Lung (tissue), 12 donors: ENCODE measurements around the gene SEMA4C. TPM values are rescaled to one million over a fixed set of nuclear protein-coding genes. Genes with fewer than 3 reads are reported as not detected.
A peak's percentile ranks its signal among the peaks of the same experiment; 100 is the strongest.

ENCODE experiments used
- ATAC-seq: fragments of 200-7000 bp; cut with Tn5 transposase; one replicate; pipeline ENCODE4 v1.9.1; 2020; ENCODE audit warnings: moderate number of reproducible peaks; ENCODE audit not compliant: insufficient read depth, low FRiP score
- DNase-seq, 3 donors: peaks; one replicate each; pipeline ENCODE4 v3.0.0-alpha.2; 2013 to 2017
- H3K27ac ChIP-seq, 2 donors: one replicate each; pipeline ENCODE4 v1.5.1; 2013; ENCODE audit warnings: mild to moderate bottlenecking in 2 of 2, moderate library complexity in 2 of 2, control low read depth in 1 of 2, inconsistent platforms in 1 of 2, low read depth in 1 of 2, low read length in 1 of 2
- H3K27me3 ChIP-seq, 3 donors: one replicate each; pipeline ENCODE4 v1.5.1; 2013; ENCODE audit warnings: low read length in 2 of 3; ENCODE audit not compliant: control insufficient read depth in 3 of 3, insufficient read depth in 3 of 3
- H3K36me3 ChIP-seq, 4 donors: one replicate each; pipeline ENCODE4 v1.5.1; 2013; ENCODE audit warnings: low read length in 4 of 4, mild to moderate bottlenecking in 1 of 4, moderate library complexity in 1 of 4; ENCODE audit not compliant: control insufficient read depth in 4 of 4, insufficient read depth in 4 of 4
- H3K4me1 ChIP-seq, 5 donors: one replicate each; pipeline ENCODE4 v1.5.1; 2013; ENCODE audit warnings: low read length in 5 of 5, mild to moderate bottlenecking in 2 of 5, moderate library complexity in 1 of 5; ENCODE audit not compliant: control insufficient read depth in 5 of 5, insufficient read depth in 5 of 5
- H3K4me3 ChIP-seq: one replicate; pipeline ENCODE4 v1.5.1; 2013; ENCODE audit warnings: mild to moderate bottlenecking, control low read depth, moderate library complexity
- H3K9ac ChIP-seq, 2 donors: one replicate each; pipeline ENCODE4 v1.5.1; 2013; ENCODE audit warnings: low read length in 2 of 2, control low read depth in 1 of 2; ENCODE audit not compliant: insufficient read depth in 1 of 2
- H3K9me3 ChIP-seq, 4 donors: one replicate each; pipeline ENCODE4 v1.5.1; 2013; ENCODE audit warnings: low read length in 3 of 4, mild to moderate bottlenecking in 1 of 4, moderate library complexity in 1 of 4; ENCODE audit not compliant: control insufficient read depth in 4 of 4, insufficient read depth in 3 of 4
- WGBS, 2 donors: extraction: QIAGEN DNeasy Blood & Tissue Kit; methylation state at CpG; one replicate each; pipeline ENCODE4 v1.1.7; 2013; 5-methylcytosine and 5-hydroxymethylcytosine counted together
- polyA plus RNA-seq, 2 donors: library from polyadenylated mRNA; stranded (reverse); fragments of 200-250 nt; gene quantifications; one replicate each; pipeline ENCODE4 v1.2.1, GENCODE V29; 2013
- total RNA-seq, 2 donors: library from RNA; depleted of rRNA in 1 of 2; stranded (reverse); fragments of >200 nt in 1 of 2; gene quantifications; one replicate each; pipeline ENCODE4 v1.2.1, GENCODE V29; 2014 to 2021
- TF ChIP-seq, protein P1 (sequence below): IDR thresholded peaks from 2 replicates; pipeline ENCODE4 v1.5.1; 2012; ENCODE audit warnings: mild to moderate bottlenecking; ENCODE audit errors: control extremely low read depth, extremely low read depth
- donor health status: control.
- donor health status: control.
- donor health status: Bipolar disorder and iron deficiency.
- donor health status: healthy.
- donor health status: DM: yes; HTN: yes; CAD: no.

Gene SEMA4C
- total and polyA plus RNA-seq, 4 donors: 18.8 to 42.0 (median 28.8) TPM

DNA sequence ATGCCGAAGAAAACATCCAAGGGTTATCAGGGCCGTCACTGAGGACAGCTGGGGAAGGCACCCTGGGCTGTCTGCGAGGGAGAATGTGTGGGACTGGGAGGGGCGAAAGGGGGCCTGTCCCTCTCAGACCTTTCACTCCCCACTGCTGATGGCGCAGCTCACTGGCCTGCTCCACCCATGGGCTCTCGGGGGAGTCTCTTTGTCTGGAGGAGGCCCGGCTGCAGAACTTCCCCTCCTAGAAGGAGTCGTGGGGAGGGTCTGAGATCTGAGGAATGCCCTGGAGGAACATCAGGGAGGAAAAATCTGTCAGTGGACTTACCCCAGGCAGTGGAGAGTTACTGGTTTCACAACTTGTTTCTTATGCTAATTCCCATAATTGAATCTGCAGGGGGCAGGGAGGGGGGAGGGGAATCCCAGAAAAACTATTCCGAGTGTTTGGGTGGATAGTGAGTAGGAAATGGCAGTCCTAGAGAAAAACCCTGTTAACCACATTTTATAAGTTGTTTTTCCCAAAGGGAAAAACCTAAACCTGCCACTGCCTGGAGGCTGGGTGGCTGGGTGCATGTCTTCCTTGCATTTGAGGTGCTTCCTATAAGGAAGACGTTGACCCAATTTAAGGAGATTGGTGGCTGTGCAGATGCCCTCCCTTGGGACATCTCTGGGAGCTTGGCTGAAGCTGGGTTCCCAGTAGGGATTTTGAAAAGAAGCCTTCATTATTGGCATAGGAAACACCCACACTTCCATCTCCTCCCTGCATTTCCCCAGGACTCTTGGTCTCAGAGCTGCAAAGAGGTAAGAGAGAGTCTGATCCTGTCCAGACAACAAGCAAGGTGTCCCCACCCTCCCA lies 11.7 kb upstream of the SEMA4C start:
- Histone ChIP-seq H3K27ac (no peak overlapping the region), H3K27me3 (no peaks in the 10 kb centered on the region), H3K36me3 (no peaks in the 10 kb centered on the region), H3K4me3 (no peak overlapping the region), H3K4me1 (peaks cover 0 to 33% (median 9%) of the 10 kb centered on the region in 5 donors), H3K9ac (no peak overlapping the region), H3K9me3 (no peaks in the 10 kb centered on the region)
- ATAC-seq: no peak
- TF ChIP-seq, protein P1, sequence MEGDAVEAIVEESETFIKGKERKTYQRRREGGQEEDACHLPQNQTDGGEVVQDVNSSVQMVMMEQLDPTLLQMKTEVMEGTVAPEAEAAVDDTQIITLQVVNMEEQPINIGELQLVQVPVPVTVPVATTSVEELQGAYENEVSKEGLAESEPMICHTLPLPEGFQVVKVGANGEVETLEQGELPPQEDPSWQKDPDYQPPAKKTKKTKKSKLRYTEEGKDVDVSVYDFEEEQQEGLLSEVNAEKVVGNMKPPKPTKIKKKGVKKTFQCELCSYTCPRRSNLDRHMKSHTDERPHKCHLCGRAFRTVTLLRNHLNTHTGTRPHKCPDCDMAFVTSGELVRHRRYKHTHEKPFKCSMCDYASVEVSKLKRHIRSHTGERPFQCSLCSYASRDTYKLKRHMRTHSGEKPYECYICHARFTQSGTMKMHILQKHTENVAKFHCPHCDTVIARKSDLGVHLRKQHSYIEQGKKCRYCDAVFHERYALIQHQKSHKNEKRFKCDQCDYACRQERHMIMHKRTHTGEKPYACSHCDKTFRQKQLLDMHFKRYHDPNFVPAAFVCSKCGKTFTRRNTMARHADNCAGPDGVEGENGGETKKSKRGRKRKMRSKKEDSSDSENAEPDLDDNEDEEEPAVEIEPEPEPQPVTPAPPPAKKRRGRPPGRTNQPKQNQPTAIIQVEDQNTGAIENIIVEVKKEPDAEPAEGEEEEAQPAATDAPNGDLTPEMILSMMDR: no peak
- WGBS, 2 donors: 69 to 76% methylated on average over 10 of the region's 10 CpGs
- DNase-seq: peak in 2 of 3 donors; percentile 52 to 57

DNA sequence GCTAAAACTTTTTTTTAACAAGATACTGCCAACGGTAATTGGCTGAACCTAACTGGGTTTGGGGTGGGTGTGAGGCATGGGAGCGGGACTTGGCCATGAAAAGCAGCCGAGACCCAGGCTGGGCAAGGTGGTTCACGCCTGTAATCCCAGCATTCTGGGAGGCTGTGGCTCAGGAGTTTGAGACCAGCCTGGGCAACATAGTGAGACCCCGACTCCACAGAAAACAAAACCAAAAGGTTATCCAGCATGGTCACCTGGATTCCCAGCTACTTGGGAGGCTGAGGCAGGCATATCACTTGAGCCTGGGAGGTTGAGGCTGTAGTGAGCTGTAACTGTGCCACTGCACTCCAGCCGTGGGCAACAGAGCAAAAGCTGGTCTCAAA lies 11.0 kb upstream of the SEMA4C start:
- Histone ChIP-seq H3K27me3 (no peaks in the 10 kb centered on the region), H3K4me3 (no peak overlapping the region), H3K9ac (no peak overlapping the region), H3K36me3 (no peaks in the 10 kb centered on the region), H3K9me3 (no peaks in the 10 kb centered on the region), H3K4me1 (peaks cover 0 to 38% (median 9%) of the 10 kb centered on the region in 5 donors), H3K27ac (no peak overlapping the region)
- DNase-seq (no peak), ATAC-seq (no peak)
- TF ChIP-seq, protein P1: no peak
- WGBS, 2 donors: 90 to 91% methylated on average over 6 of the region's 6 CpGs

DNA sequence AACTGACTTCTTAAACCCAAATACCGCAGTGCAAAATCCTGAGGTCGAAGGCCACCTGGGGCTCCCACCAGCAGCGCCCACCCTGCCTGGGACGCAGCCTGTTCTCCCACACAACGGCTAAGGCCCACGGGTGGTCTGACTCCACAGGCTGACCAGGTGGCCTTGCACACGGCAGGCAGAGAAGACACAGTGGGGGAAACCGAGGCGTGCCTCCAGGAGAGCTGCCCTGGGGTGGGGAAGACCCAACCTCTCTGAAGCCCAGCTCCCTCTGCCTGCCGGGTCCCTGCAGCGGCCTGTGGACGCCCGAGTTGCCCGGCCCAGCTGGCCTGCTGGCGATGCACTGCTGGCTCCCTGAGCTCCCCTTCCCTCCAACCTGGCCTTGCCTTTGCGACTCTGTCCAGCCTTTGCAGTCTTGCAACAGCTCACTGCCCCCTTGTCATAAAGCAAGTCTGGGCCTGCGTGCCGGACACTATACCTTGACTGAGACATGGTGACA lies 9.7 kb upstream of the SEMA4C start:
- no peak overlapping the region for H3K9ac ChIP-seq
- H3K4me3 ChIP-seq: no peak overlapping the region
- 96 to 97% methylated on average over 18 of the region's 18 CpGs for WGBS, 2 donors
- H3K27ac ChIP-seq: no peak overlapping the region
- peaks cover 0 to 41% (median 7%) of the 10 kb centered on the region in 5 donors for H3K4me1 ChIP-seq
- H3K27me3 ChIP-seq: no peaks in the 10 kb centered on the region
- no peak for ATAC-seq
- H3K9me3 ChIP-seq: no peaks in the 10 kb centered on the region
- no peak for DNase-seq
- H3K36me3 ChIP-seq: no peaks in the 10 kb centered on the region
- TF ChIP-seq, protein P1: no peak
